WTC11 (cell line): Measurements from ENCODE around the gene ADPGK.

Experiments used
- ARID4B ChIP-seq: sonication (generic); formaldehyde crosslinking; IDR thresholded peaks from 2 replicates; pipeline ENCODE4 v1.8.0; 2023; ENCODE audit warnings: missing genetic modification reagents, mild to moderate bottlenecking, borderline replicate concordance
- CTCF ChIP-seq: fragments of 200-600 bp; IDR thresholded peaks from 2 replicates; pipeline ENCODE4 v1.8.0; 2022; ENCODE audit warnings: antibody characterized with exemption
- FOXP4 ChIP-seq: sonication (generic); formaldehyde crosslinking; IDR thresholded peaks from 2 replicates; pipeline ENCODE4 v1.8.0; 2022; ENCODE audit warnings: mild to moderate bottlenecking, missing genetic modification reagents
- NR3C1 ChIP-seq: sonication (generic); formaldehyde crosslinking; conservative IDR thresholded peaks from 2 replicates; pipeline ENCODE4 v1.8.1; 2023; ENCODE audit warnings: low read depth, mild to moderate bottlenecking, missing genetic modification reagents
- SP1 ChIP-seq: sonication (generic); formaldehyde crosslinking; conservative IDR thresholded peaks from 2 replicates; pipeline ENCODE4 v1.8.1; 2022; ENCODE audit warnings: missing genetic modification reagents
- TF ChIP-seq, protein P1 (sequence below): sonication (generic); formaldehyde crosslinking; IDR thresholded peaks from 2 replicates; pipeline ENCODE4 v1.8.1; 2023; ENCODE audit warnings: mild to moderate bottlenecking, missing genetic modification reagents, borderline replicate concordance
- TF ChIP-seq, protein P2 (sequence below): sonication (generic); formaldehyde crosslinking; conservative IDR thresholded peaks from 2 replicates; pipeline ENCODE4 v1.8.1; 2023; ENCODE audit warnings: mild to moderate bottlenecking, low read depth, missing genetic modification reagents, moderate library complexity
- TF ChIP-seq, protein P3 (sequence below): sonication (generic); formaldehyde crosslinking; IDR thresholded peaks from 2 replicates; pipeline ENCODE4 v1.8.1; 2022; ENCODE audit warnings: mild to moderate bottlenecking, moderate library complexity, missing genetic modification reagents

- TF ChIP-seq ARID4B (no peak), NR3C1 (no peak), SP1 (CRISPR knock-in tag) (no peak), CTCF (no peak), FOXP4 (no peak)
- TF ChIP-seq, protein P1, sequence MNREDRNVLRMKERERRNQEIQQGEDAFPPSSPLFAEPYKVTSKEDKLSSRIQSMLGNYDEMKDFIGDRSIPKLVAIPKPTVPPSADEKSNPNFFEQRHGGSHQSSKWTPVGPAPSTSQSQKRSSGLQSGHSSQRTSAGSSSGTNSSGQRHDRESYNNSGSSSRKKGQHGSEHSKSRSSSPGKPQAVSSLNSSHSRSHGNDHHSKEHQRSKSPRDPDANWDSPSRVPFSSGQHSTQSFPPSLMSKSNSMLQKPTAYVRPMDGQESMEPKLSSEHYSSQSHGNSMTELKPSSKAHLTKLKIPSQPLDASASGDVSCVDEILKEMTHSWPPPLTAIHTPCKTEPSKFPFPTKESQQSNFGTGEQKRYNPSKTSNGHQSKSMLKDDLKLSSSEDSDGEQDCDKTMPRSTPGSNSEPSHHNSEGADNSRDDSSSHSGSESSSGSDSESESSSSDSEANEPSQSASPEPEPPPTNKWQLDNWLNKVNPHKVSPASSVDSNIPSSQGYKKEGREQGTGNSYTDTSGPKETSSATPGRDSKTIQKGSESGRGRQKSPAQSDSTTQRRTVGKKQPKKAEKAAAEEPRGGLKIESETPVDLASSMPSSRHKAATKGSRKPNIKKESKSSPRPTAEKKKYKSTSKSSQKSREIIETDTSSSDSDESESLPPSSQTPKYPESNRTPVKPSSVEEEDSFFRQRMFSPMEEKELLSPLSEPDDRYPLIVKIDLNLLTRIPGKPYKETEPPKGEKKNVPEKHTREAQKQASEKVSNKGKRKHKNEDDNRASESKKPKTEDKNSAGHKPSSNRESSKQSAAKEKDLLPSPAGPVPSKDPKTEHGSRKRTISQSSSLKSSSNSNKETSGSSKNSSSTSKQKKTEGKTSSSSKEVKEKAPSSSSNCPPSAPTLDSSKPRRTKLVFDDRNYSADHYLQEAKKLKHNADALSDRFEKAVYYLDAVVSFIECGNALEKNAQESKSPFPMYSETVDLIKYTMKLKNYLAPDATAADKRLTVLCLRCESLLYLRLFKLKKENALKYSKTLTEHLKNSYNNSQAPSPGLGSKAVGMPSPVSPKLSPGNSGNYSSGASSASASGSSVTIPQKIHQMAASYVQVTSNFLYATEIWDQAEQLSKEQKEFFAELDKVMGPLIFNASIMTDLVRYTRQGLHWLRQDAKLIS = no peak
- TF ChIP-seq, protein P2, sequence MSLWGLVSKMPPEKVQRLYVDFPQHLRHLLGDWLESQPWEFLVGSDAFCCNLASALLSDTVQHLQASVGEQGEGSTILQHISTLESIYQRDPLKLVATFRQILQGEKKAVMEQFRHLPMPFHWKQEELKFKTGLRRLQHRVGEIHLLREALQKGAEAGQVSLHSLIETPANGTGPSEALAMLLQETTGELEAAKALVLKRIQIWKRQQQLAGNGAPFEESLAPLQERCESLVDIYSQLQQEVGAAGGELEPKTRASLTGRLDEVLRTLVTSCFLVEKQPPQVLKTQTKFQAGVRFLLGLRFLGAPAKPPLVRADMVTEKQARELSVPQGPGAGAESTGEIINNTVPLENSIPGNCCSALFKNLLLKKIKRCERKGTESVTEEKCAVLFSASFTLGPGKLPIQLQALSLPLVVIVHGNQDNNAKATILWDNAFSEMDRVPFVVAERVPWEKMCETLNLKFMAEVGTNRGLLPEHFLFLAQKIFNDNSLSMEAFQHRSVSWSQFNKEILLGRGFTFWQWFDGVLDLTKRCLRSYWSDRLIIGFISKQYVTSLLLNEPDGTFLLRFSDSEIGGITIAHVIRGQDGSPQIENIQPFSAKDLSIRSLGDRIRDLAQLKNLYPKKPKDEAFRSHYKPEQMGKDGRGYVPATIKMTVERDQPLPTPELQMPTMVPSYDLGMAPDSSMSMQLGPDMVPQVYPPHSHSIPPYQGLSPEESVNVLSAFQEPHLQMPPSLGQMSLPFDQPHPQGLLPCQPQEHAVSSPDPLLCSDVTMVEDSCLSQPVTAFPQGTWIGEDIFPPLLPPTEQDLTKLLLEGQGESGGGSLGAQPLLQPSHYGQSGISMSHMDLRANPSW = no peak
- TF ChIP-seq, protein P3, sequence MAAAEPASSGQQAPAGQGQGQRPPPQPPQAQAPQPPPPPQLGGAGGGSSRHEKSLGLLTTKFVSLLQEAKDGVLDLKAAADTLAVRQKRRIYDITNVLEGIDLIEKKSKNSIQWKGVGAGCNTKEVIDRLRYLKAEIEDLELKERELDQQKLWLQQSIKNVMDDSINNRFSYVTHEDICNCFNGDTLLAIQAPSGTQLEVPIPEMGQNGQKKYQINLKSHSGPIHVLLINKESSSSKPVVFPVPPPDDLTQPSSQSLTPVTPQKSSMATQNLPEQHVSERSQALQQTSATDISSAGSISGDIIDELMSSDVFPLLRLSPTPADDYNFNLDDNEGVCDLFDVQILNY = no peak
Measured at GRCh38 chr15:72754096-72754495, 29.5 kb downstream of the ADPGK start.
